KOPT-K1 (cell line): Measurements from ENCODE around the gene CCDC33.

Experiments used
- H3K27ac ChIP-seq: fragments of 200-600 bp; sonication (generic); 2 replicates; pipeline ENCODE4 v1.5.1; 2016; ENCODE audit warnings: antibody characterized with exemption, mild to moderate bottlenecking, low read depth, low read length; ENCODE audit not compliant: poor library complexity, severe bottlenecking
- H3K36me3 ChIP-seq: fragments of 200-600 bp; sonication (generic); 2 replicates; pipeline ENCODE4 v1.5.1; 2017; ENCODE audit warnings: antibody characterized with exemption, mild to moderate bottlenecking, low read length, moderate library complexity; ENCODE audit not compliant: insufficient read depth
- H3K9me3 ChIP-seq: fragments of 200-600 bp; sonication (generic); 2 replicates; pipeline ENCODE4 v1.5.1; 2017; ENCODE audit warnings: antibody characterized with exemption, low read length, mild to moderate bottlenecking; ENCODE audit not compliant: insufficient read depth, poor library complexity, severe bottlenecking

The CCDC33 gene

DNA sequence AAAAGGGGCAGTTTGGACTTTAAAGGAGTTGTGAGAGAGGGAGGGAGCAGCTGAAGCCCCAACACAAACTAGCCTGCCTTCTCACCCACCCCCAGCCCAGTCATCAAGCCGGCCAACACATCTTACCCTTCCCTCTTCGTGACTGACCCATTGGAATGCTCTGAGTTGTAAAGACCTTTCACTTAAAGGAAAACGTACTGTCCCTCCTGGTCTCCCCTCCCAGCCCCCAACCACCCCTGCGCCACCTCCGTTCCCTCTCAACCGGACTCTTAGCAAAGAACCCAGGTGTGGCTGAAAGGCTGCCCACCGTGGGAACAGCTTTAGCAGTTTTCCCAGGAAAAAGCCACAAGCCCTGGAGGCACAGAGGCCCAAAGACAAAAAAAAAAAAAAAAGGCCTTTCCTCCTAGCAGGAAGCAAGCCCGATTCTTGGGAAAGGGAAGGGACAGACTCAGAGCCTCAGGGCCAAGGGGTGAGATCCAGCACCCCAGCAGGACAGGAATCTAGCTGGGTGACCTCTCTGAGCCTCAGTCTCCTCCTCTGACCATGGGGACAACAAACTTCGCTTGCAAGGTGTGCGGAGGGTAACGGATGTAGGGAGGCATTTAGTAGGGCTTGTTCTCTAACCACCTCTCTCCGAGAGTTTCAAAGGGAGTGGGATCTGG is 128.9 kb downstream of the CCDC33 start:
- Histone ChIP-seq H3K36me3 (no peaks in the 10 kb centered on the region), H3K27ac (no peak overlapping the region), H3K9me3 (no peaks in the 10 kb centered on the region)

DNA sequence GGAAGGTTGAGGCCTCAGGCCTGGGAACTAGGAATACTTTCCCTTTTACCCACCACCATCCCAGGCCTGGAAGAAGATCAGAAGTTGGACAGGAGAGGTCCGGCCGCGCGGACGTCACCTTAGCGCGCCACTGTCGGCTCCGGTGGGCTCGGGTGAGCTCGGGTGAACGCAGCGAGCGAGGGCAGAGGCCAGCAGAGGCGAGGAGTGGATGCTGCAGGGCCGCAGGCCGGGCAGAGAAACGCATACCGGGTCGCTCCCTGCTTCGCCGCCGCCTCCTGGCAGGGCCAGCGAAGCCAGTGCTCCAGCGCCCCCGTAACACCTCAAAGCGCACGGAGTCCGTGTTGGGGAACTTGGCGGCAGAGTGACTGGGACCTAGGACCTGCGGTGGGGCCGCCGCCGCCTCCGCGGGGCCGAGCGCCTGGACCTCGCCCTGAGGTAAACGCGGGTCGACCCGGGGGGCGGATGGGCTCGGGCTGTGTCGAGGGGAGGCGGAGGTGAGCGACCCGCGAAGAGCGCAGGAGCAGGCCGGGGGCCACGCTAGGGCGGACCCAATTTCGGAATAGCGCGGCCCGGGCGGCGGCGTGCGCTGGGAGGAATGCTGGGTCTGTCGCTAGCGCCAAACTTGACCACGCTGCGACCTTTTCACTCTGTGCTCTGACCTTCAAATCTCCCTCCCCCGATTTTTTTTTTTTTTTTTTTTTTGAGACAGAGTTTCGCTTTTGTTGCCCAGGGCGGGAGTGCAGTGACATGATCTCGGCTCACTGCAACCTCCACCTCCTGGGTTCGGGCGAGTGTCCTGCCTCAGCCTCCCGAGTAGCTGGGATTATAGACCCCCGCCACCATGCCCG is 129.7 kb downstream of the CCDC33 start:
- no peaks in the 10 kb centered on the region for H3K9me3 ChIP-seq
- no peaks in the 10 kb centered on the region for H3K36me3 ChIP-seq
- H3K27ac ChIP-seq = no peak overlapping the region

DNA sequence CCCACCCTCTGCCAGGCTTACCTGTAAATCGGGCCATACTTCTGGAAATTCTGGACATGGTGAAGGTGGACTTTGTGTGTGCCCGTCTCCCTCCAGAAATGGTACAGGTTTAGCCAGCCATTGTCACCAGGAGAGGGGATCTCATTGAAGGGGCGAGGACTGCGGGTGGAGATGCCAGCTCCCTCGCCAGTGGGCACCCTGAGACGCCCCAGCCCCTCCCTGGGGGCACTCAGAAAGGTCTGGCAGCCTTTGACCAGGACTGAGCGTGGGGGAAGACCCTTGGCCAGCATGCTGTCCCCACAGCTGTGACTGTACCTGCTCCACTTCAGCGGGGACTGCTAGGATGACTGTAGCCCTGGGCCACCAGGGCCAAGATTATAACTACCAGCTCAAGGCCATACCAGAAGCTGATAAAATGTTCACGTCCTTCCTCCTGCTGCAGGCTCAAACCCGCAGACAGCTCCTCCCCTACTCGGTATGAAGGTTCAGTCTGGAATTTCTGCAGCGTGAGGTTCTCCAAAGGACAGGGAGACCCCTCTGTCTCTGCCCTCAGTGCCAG is 131.2 kb downstream of the CCDC33 start, which contains the start of gene CYP11A1:
TSS of gene CYP11A1 (minus strand) at position 351 of the 559 bp plus-strand sequence. CDS start at position 290, 61 bp downstream.
- Histone ChIP-seq H3K27ac (no peak within 1 kb of the TSS), H3K9me3 (no peaks in the 10 kb centered on the region), H3K36me3 (no peaks in the 10 kb centered on the region)

DNA sequence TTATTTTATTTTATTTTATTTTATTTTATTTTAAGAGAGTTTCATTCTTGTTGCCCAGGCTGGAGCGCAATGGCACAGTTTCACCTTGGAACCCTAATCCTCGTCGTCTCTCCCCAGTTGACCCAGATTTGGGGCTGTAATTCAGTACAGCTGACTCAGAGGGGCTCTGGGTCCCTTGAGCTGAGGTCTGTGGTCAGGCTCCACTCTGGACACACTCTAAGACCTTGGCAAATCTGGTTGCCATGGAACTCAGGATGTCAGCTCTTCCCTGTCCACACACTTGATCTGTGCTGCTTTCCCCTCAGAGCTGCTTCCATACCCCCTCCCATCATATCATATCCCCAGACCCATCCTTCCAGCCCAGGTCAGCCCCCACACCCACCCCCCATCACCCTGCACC is 132.0 kb downstream of the CCDC33 start:
- Histone ChIP-seq H3K27ac (no peak overlapping the region), H3K36me3 (no peaks in the 10 kb centered on the region), H3K9me3 (no peaks in the 10 kb centered on the region)

DNA sequence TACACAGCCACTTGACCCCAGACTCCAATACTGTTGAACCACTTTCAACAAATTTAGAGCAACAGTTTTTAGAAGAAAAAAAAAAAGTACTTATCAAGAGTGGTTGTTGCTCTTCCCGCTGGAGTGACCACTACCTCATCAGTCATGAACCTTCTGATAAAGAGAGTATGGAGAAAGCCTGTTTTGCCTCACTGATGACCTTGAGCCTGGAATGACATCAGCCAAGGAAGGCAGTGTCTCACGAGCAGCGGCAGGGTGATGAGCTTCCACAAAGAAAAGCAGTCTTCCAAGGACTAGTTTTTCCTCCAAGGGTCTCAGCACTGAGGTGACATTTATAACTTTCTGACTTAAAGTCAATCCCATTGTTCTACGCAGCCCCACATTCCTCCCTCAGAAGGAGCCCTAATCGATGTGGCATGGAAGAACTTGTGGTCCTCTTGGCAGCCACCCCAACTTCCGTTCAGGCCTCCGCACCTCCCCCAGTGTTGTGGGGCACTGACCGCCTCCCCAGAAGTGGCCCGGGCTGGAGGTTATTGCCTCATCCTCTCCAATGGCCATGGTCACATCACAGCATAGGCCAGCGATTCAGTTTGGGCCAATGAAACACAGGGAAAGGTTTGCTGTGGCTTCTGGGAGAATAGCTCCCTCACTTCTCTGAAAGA is 133.1 kb downstream of the CCDC33 start:
- Histone ChIP-seq H3K36me3 (no peaks in the 10 kb centered on the region), H3K9me3 (no peaks in the 10 kb centered on the region), H3K27ac (no peak overlapping the region)

DNA sequence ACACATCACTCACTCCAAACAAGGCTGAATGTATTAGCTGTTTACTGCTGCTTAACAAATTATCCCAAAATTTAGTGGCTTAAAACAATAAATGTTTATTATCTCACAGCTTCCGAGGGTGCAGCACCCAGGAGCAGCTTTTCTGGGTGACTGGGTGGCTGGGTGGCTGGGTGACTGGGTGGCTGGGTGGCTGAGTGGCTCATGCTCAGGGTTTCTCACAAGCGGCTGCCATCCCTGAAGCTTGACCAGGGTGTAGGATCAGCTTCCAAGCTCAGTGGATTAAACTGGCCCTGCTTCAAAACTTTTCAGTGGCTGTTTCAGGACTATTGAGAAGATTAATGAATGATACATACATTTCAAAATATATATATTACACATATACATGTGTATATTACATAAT is 133.6 kb downstream of the CCDC33 start:
- no peak overlapping the region for H3K27ac ChIP-seq
- H3K36me3 ChIP-seq = no peaks in the 10 kb centered on the region
- no peaks in the 10 kb centered on the region for H3K9me3 ChIP-seq

DNA sequence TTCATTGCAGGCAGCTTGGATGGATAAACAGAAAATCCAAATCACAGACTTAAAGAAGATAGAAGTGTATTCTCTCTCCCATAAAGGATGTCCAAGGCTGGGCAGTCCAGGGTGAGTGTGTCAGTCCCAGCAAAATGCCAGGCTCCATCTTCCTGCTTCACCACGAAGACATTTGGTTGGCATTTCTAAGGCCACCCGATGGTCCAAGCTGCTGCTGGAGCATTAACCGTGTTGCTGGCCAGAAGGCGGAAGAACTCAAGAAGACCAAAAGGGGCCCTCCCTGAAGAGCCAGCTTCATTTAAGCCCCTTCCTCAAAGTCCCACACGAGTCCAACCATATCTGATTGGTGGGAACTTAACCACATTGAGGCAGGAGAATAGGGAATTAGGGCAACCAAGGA is 134.3 kb downstream of the CCDC33 start:
- Histone ChIP-seq H3K27ac (no peak overlapping the region), H3K36me3 (no peaks in the 10 kb centered on the region), H3K9me3 (no peaks in the 10 kb centered on the region)

DNA sequence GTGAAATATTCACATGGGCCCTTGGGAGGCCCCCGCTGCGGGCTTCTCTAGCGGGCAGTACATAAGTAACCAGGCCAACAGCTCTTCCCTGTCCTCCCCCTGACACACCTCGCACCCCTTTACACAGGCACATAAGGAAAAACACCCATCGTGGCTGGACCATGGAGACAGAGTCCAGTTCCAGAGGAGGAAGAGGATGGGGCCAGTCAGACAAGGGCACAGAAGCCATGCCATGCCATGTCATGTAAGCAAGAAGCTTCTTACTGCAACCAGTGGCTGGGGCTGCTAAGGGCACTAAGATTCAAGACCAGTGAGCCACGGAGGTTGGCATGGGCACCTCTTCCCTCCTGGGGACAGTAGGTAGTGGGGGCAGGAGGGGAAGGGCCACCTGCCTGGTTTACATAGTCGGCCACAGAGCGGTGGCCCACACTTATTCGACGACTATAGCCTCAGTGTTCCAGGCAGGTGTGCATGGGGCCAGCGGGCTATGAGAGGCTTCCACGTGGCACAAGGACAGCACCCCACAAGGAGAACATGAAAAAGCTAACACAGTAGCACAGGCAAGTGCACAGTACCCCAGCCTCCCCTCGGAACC is 137.0 kb downstream of the CCDC33 start:
- Histone ChIP-seq H3K27ac (no peak overlapping the region), H3K9me3 (no peaks in the 10 kb centered on the region), H3K36me3 (no peaks in the 10 kb centered on the region)

DNA sequence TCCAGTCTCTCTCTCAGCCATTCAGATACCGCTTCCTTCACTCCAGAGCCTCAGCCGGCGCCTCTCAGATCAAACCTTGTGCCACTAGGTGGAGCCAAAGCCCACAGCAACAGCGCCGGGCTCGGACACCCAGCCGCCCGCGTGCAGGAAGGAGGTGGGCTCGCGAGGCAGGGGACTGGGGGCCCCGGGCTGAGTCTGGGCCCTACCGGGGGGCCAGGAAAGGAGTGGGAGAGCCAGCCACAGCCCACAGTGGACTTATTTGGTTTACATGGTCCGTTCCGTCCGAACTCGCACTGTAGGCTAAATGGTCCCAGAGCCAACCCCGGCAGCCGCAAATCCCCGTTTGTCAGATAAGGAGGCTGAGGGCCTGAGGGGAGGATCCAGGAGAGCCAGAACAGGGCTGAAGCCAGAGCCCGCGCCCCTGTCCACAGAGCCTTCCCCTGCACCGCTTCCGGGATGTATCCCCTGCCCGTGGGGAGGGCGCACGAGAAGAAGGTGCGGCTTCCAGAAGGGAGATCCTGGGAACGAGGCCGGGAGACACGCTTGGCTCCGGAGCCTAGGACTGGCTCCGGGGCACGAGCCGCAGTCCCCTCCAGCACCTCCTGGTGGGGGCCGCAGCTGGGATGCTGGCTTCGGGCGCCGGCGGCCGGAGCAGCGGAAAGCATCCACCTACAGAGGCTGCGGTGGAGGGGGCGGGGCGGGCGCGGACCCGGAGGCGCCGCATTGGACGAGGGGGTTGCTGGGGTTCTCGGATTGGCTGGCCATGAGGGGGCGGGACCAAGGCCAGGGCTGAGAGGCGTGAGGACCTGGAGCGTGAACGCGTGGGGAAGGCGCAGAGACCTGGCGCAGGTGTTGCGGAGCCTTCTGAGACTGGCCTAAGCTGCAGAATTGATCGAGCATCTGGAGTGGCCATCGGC is 137.9 kb downstream of the CCDC33 start:
- H3K36me3 ChIP-seq = no peaks in the 10 kb centered on the region
- H3K9me3 ChIP-seq = no peaks in the 10 kb centered on the region
- H3K27ac ChIP-seq = peak overlapping the region; percentile 47

DNA sequence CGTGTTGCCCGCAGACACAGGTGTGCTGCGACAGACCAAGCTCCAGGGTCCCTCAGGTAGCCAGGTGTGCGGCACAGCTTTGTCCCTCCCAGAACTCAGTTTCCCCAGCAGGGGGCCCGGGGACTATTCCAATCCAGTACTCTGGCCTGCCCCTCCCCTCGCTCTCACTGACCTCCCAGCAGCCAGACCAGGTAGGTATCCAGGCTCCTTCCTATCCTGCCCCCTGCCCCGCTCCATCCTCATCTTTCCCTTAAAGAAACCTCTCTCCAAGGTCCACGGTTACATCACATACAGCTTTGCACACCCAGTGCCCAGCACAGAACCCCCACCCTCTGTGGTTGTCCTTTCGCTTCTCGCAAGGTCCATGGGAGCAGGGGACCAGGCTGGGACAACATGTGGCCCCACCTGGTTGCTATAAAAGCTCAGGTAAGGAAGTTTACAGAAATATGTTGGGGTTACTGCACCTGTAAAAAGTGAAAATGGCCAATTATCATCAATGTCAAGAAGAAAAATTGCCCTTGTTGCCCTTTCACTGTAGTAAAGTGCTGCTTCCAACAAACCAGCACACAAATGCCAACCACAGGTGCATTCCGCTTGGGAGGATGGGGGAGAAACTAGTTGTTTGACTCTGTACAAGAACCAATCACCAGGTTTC is 138.6 kb downstream of the CCDC33 start:
- no peaks in the 10 kb centered on the region for H3K9me3 ChIP-seq
- H3K27ac ChIP-seq = no peak overlapping the region
- no peaks in the 10 kb centered on the region for H3K36me3 ChIP-seq

DNA sequence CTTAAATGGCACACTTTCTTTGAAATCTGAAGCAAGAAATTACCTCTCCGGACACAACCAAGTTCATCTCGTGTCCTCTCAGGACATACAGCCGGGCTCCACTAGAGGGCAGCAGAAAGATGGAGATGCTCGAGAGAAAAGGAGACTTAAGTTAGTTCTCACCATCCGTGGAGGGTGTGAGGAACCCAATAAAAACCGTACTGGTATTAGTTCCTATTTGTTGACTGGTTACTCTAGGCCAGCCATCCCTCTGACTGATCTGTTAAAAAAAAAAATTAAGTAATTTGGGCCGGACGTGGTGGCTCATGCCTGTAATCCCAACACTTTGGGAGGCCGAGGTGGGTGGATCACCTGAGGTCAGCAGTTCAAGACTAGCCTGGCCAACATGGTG is 139.2 kb downstream of the CCDC33 start:
- no peak overlapping the region for H3K27ac ChIP-seq
- H3K9me3 ChIP-seq = no peaks in the 10 kb centered on the region
- H3K36me3 ChIP-seq = no peaks in the 10 kb centered on the region

DNA sequence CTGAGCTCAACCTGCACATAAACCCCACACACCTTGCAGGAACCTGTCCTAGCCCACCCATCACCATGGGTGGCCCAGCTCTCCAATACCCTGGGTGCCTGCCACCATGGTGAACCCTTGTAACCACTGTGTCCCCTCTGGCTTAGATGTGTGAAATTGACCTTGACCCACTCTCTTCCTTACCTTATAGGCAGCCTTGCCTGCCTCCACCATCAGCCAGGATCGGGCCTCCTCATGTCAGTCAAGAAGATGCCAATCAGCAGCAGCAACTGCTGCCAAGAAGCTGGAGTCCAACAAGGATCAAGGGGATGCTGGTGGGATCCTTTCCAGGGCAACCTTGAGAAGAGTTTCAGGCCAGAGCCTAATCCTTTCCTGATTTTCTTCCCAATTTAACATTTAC is 140.1 kb downstream of the CCDC33 start:
- no peaks in the 10 kb centered on the region for H3K36me3 ChIP-seq
- no peaks in the 10 kb centered on the region for H3K9me3 ChIP-seq
- H3K27ac ChIP-seq = no peak overlapping the region

DNA sequence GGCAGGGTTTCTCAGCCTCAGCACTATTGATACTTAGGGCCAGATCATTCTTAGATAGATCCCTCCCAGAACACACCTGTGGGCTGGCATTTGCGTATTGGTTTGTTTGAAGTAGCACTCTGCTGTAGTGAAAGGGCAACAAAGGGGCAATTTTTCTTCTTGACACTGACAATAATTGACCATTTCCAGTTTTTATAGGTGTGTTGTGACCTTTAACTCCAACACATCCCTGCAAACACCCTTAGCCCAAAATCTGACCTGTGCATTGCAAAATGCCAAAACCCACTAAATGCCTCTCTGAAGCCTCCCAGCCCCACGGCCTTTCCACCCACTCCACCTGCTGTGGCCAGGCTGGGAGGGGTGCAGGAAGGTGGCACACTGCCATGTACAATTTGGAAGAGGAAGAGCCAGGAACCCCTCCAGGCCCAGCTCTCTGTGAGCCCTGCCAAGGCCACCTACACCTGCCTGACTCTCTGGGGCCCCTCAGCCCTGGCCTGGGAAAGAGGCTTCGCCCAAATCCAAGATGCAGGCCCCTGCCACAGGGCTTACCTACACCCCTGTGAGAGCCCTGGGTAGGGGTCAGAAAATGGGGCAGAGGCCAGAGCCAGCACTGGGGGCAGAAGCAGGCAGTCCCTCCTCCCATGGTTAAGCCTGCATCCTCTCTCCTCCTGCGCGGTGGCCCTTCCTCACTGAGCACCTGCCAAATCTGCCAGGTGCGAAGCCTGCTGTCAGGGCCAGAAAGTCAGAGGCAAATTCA is 140.9 kb downstream of the CCDC33 start:
- Histone ChIP-seq H3K27ac (no peak overlapping the region), H3K36me3 (no peaks in the 10 kb centered on the region), H3K9me3 (no peaks in the 10 kb centered on the region)
